OCI-LY7 (cell line): Measurements from ENCODE around the gene PLA2G4D. TPM values are rescaled to one million over a fixed set of nuclear protein-coding genes. Genes with fewer than 3 reads are reported as not detected.

Experiments
- BruUV-seq: library from RNA; stranded (reverse); fragments of 400-500 nt; replicated peaks from 2 replicates; lab custom pipeline; 2021; lab: Mats Ljungman, UMichigan
- CTCF ChIA-PET: fragments of 300-600 bp; sonication (Branson Sonifier 250); formaldehyde crosslinking; loops from one replicate; lab custom pipeline; 2022; ENCODE audit warnings: antibody characterized with exemption; ENCODE audit not compliant: unreplicated experiment; lab: Charles Lee
- POLR2A ChIA-PET: fragments of 300-600 bp; sonication (Branson Sonifier 250); formaldehyde crosslinking; loops from one replicate; lab custom pipeline; 2022; ENCODE audit warnings: antibody characterized with exemption; lab: Charles Lee
- DNase-seq: peaks from one replicate; pipeline ENCODE4 v3.0.0-alpha.2; 2015; ENCODE audit warnings: low spot score
- H2AFZ ChIP-seq: fragments of 200-600 bp; sonication (generic), shearing (Covaris generic); 2 replicates; pipeline ENCODE4 v1.6.1; 2014; ENCODE audit warnings: mild to moderate bottlenecking, antibody characterized with exemption, low read length, moderate library complexity
- H3K27ac ChIP-seq: fragments of 200-600 bp; sonication (generic); 2 replicates; pipeline ENCODE4 v1.5.1; 2014; ENCODE audit warnings: mixed run types, low read depth, mild to moderate bottlenecking, moderate library complexity, low read length, inconsistent platforms; ENCODE audit not compliant: poor library complexity, severe bottlenecking
- H3K36me3 ChIP-seq: fragments of 200-600 bp; sonication (generic); 2 replicates; pipeline ENCODE4 v1.6.1; 2014; ENCODE audit warnings: mild to moderate bottlenecking, antibody characterized with exemption, low read length, moderate library complexity, mixed read lengths; ENCODE audit not compliant: insufficient read depth
- H3K4me1 ChIP-seq: fragments of 200-600 bp; sonication (generic); 2 replicates; pipeline ENCODE4 v1.5.1; 2014; ENCODE audit warnings: mild to moderate bottlenecking, low read length; ENCODE audit not compliant: insufficient read depth, poor library complexity, severe bottlenecking
- H3K4me2 ChIP-seq: fragments of 200-600 bp; sonication (generic); 2 replicates; pipeline ENCODE4 v1.6.1; 2014; ENCODE audit warnings: mild to moderate bottlenecking, low read length
- H3K4me3 ChIP-seq: fragments of 200-600 bp; sonication (generic); 2 replicates; pipeline ENCODE4 v1.5.1; 2014; ENCODE audit warnings: mild to moderate bottlenecking, low read depth, low read length; ENCODE audit not compliant: poor library complexity, severe bottlenecking
- H3K79me2 ChIP-seq: fragments of 200-600 bp; sonication (generic); 2 replicates; pipeline ENCODE4 v1.6.1; 2016; ENCODE audit warnings: low read depth, mild to moderate bottlenecking, low read length, moderate library complexity, mixed read lengths; ENCODE audit not compliant: insufficient read depth
- H3K9me2 ChIP-seq: fragments of 200-600 bp; sonication (generic); 2 replicates; pipeline ENCODE4 v1.6.1; 2016; ENCODE audit warnings: mild to moderate bottlenecking, low read length, mixed read lengths; ENCODE audit not compliant: insufficient read depth
- H3K9me3 ChIP-seq: fragments of 200-600 bp; sonication (generic); 2 replicates; pipeline ENCODE4 v1.6.1; 2014; ENCODE audit warnings: mild to moderate bottlenecking, mixed run types, low read length, mixed read lengths
- H4K20me1 ChIP-seq: fragments of 200-600 bp; sonication (generic); 2 replicates; pipeline ENCODE4 v1.6.1; 2014; ENCODE audit warnings: mild to moderate bottlenecking, antibody characterized with exemption, low read length, moderate library complexity, mixed read lengths; ENCODE audit not compliant: insufficient read depth
- EZH2phosphoT487 ChIP-seq: fragments of 200-600 bp; sonication (generic); IDR thresholded peaks from 2 replicates; pipeline ENCODE4 v1.6.1; 2018; ENCODE audit warnings: low read depth, borderline replicate concordance, mild to moderate bottlenecking, mixed run types, antibody characterized with exemption, low read length, moderate library complexity, mixed read lengths
- intact Hi-C: fragments of 100-400 bp; cut with micrococcal nuclease; formaldehyde crosslinking; loops from one replicate; pipeline ENCODE4 v1.10.0; 2022; ENCODE audit not compliant: unreplicated experiment
- total RNA-seq, 2 experiments: library from RNA; depleted of rRNA in 1 of 2; stranded (reverse); fragments of >200 nt in 1 of 2; shearing (Covaris generic) in 1 of 2; gene quantifications; 2 replicates each; pipeline ENCODE4 v1.2.3, GENCODE V29; 2014 to 2022
- TF ChIP-seq, protein P1 (sequence below): fragments of 200-600 bp; sonication (generic); conservative IDR thresholded peaks from 2 replicates; pipeline ENCODE4 v1.5.1; 2014; ENCODE audit warnings: mild to moderate bottlenecking, antibody characterized with exemption, low read length, moderate library complexity, mixed read lengths

PLA2G4D gene
- total RNA-seq, 2 experiments from 2014 or later: not detected

GRCh38 chr15:42057799-42058646 is 36.3 kb downstream of the PLA2G4D start:
- no peak for DNase-seq
- intact Hi-C loops: no loop called here
- Histone ChIP-seq H3K9me2 (no peaks in the 10 kb centered on the region), H3K4me3 (no peak overlapping the region), H4K20me1 (no peaks in the 10 kb centered on the region), H3K27ac (no peak overlapping the region), H3K4me2 (no peak overlapping the region), H3K4me1 (no peaks in the 10 kb centered on the region), H2AFZ (no peak overlapping the region), H3K79me2 (no peaks in the 10 kb centered on the region), H3K9me3 (no peaks in the 10 kb centered on the region), H3K36me3 (no peaks in the 10 kb centered on the region)
- BruUV-seq: no TSS peak
- ChIA-PET POLR2A (interaction anchor here (0.5 kb wide), 1 partner anchor 56 kb away, joined by 3 read pairs; no protein-coding TSS in a partner anchor), CTCF (interaction anchor here (1.2 kb wide), 1 partner anchor 68 kb away, joined by 4 read pairs; no protein-coding TSS in a partner anchor)
- TF ChIP-seq, protein P1, sequence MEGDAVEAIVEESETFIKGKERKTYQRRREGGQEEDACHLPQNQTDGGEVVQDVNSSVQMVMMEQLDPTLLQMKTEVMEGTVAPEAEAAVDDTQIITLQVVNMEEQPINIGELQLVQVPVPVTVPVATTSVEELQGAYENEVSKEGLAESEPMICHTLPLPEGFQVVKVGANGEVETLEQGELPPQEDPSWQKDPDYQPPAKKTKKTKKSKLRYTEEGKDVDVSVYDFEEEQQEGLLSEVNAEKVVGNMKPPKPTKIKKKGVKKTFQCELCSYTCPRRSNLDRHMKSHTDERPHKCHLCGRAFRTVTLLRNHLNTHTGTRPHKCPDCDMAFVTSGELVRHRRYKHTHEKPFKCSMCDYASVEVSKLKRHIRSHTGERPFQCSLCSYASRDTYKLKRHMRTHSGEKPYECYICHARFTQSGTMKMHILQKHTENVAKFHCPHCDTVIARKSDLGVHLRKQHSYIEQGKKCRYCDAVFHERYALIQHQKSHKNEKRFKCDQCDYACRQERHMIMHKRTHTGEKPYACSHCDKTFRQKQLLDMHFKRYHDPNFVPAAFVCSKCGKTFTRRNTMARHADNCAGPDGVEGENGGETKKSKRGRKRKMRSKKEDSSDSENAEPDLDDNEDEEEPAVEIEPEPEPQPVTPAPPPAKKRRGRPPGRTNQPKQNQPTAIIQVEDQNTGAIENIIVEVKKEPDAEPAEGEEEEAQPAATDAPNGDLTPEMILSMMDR: no peak
- no peak for TF ChIP-seq EZH2phosphoT487

- no peaks in the 10 kb centered on the region for H3K36me3 ChIP-seq
- POLR2A ChIA-PET: no interaction called here
- no peak for TF ChIP-seq EZH2phosphoT487
- TF ChIP-seq, protein P1: peak; percentile 75
- no peak overlapping the region for H3K27ac ChIP-seq
- no peaks in the 10 kb centered on the region for H3K9me2 ChIP-seq
- H3K4me1 ChIP-seq: no peaks in the 10 kb centered on the region
- no peaks in the 10 kb centered on the region for H3K79me2 ChIP-seq
- H2AFZ ChIP-seq: no peak overlapping the region
- intact Hi-C loops: no loop called here
- CTCF ChIA-PET: interaction anchor here (1.2 kb wide), 1 partner anchor 67 kb away, joined by 4 read pairs; no protein-coding TSS in a partner anchor
- no TSS peak for BruUV-seq
- H3K4me2 ChIP-seq: peak overlapping the region; percentile 45; the same call in 1 of the 2 replicates
- H3K9me3 ChIP-seq: no peaks in the 10 kb centered on the region
- no peaks in the 10 kb centered on the region for H4K20me1 ChIP-seq
- DNase-seq: peak; percentile 33
- no peak overlapping the region for H3K4me3 ChIP-seq
Observed at GRCh38 chr15:42056934-42057798, 37.2 kb downstream of the PLA2G4D start.
